Kidney (tissue), 14 donors: ENCODE data around the gene NRXN3. TPM values are rescaled to one million over a fixed set of nuclear protein-coding genes. Genes with fewer than 3 reads are reported as not detected.

Experiments used
- DNase-seq, 5 donors: peaks; one replicate each; pipeline ENCODE4 v3.0.0-alpha.2; 2013 to 2020
- FAIRE-seq: peaks from 2 replicates; lab custom pipeline; 2012; peaks lifted over from hg19 to GRCh38; lab: Jason Lieb, UNC
- H3K27ac ChIP-seq, 2 donors: one replicate each; pipeline ENCODE4 v1.7.0; 2013; ENCODE audit warnings: low read depth in 2 of 2, low read length in 2 of 2, inconsistent platforms in 1 of 2
- H3K27me3 ChIP-seq: one replicate; pipeline ENCODE4 v1.7.1; 2013; ENCODE audit warnings: low read length, inconsistent platforms; ENCODE audit not compliant: control insufficient read depth, insufficient read depth
- H3K36me3 ChIP-seq, 3 donors: one replicate each; pipeline versions ENCODE4 v1.7.0 to v1.7.1; 2013; ENCODE audit warnings: low read length in 3 of 3, control low read depth in 1 of 3, inconsistent platforms in 1 of 3; ENCODE audit not compliant: insufficient read depth in 3 of 3, control insufficient read depth in 2 of 3
- H3K4me1 ChIP-seq, 3 donors: one replicate each; pipeline versions ENCODE4 v1.7.0 to v1.7.1; 2013; ENCODE audit warnings: low read length in 3 of 3, inconsistent platforms in 1 of 3, low read depth in 1 of 3; ENCODE audit not compliant: control insufficient read depth in 2 of 3, insufficient read depth in 2 of 3
- H3K4me3 ChIP-seq, 3 donors: one replicate each; pipeline versions ENCODE4 v1.7.0 to v1.8.1; 2013; ENCODE audit warnings: low read length in 3 of 3, control low read depth in 1 of 3, inconsistent platforms in 1 of 3
- H3K9ac ChIP-seq, 3 donors: one replicate each; pipeline versions ENCODE4 v1.7.0 to v1.7.1; 2013; ENCODE audit warnings: low read length in 3 of 3, control low read depth in 1 of 3, inconsistent platforms in 1 of 3
- H3K9me3 ChIP-seq, 3 donors: one replicate each; pipeline versions ENCODE4 v1.7.0 to v1.7.1; 2013; ENCODE audit warnings: low read length in 3 of 3, control low read depth in 1 of 3, inconsistent platforms in 1 of 3; ENCODE audit not compliant: control insufficient read depth in 2 of 3, insufficient read depth in 1 of 3
- CTCF ChIP-seq: IDR thresholded peaks from 3 replicates; pipeline ENCODE4 v1.5.1; 2012; ENCODE audit warnings: mild to moderate bottlenecking, moderate library complexity, borderline replicate concordance; ENCODE audit not compliant: insufficient read depth; ENCODE audit errors: extremely low read depth
- intact Hi-C: fragments of 100-400 bp; cut with DNase I; formaldehyde crosslinking; loops from one replicate; pipeline ENCODE4 v1.11.1; 2022
- polyA plus RNA-seq: library from polyadenylated mRNA; stranded (reverse); fragments of 350-450 nt; fragmentation: Illumina TruSeq; extraction: RNeasy Lipid Tissue Mini Kit (QIAGEN cat#74804); gene quantifications from one replicate; pipeline ENCODE4 v1.2.3, GENCODE V29; 2014; ENCODE audit warnings: low read depth, low replicate concordance; ENCODE audit not compliant: insufficient read depth
- total RNA-seq: library from RNA; stranded (reverse); fragmentation: NEBNext Ultra II Directional; extraction: Animal tissue kit (Norgen Biotek cat#: 25700); gene quantifications from one replicate; pipeline ENCODE4 v1.2.1, GENCODE V29; 2021
- donor health status: control.
- donor health status: control.
- donor health status: control.
- donor health status: control.
- donor health status: control.
- donor health status: DM: yes; HTN: yes; CAD: no.
- donor health status: Normal renal cell carcinoma (clear cell type).

Gene NRXN3
- total and polyA plus RNA-seq, 2 donors from 2014 or later = 1.5 to 2.4 TPM

DNA sequence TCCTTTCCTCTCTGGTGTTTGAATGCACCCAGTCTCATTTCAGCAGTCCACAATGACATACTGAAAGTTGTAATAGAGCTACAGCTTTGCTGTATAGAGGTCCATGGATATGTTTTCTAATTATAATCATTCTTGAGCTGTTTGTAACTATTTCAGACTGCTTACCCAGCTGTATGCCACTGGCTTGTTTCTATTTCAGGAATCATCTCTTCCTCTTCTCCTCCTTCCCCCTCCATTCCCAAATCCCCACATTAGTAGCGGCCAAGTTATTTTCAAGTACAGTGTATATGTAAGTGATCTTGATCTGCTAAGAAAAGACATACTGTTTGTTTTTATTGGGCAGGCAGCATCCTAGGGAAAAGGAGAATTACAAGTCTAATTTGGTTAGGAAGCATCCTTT is 1266.2 kb downstream of the NRXN3 start:
- Histone ChIP-seq H3K4me3 (no peak overlapping the region), H3K4me1 (no peaks in the 10 kb centered on the region), H3K36me3 (no peaks in the 10 kb centered on the region), H3K27ac (no peak overlapping the region), H3K9ac (no peak overlapping the region), H3K9me3 (no peaks in the 10 kb centered on the region), H3K27me3 (no peaks in the 10 kb centered on the region)
- TF ChIP-seq CTCF = no peak
- intact Hi-C loops = no loop called here
- FAIRE-seq (no peak), DNase-seq (no peak)

DNA sequence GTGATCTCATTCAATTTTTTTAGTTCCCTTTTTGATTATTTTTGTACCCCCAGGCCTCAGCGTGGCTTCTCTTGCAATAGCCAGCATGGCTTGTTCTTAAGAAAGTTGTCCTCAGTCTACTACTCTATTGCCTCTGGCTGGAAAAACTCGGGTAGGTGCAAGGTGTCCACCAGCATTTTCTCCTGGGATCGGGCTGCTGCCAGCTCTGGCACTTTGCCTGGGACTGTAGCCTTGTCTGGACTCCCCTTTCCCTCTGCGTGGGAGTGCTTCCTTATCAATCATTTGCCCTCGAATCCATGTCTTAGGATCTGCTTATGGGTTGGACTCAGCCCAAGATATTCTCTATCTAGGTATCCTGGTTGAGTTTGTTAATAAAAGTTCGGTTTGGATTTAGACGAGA is 1267.8 kb downstream of the NRXN3 start:
- FAIRE-seq (no peak), DNase-seq (no peak)
- Histone ChIP-seq H3K4me3 (no peak overlapping the region), H3K9ac (no peak overlapping the region), H3K4me1 (no peaks in the 10 kb centered on the region), H3K27me3 (no peaks in the 10 kb centered on the region), H3K27ac (no peak overlapping the region), H3K9me3 (no peaks in the 10 kb centered on the region), H3K36me3 (no peaks in the 10 kb centered on the region)
- intact Hi-C loops = no loop called here
- no peak for TF ChIP-seq CTCF

DNA sequence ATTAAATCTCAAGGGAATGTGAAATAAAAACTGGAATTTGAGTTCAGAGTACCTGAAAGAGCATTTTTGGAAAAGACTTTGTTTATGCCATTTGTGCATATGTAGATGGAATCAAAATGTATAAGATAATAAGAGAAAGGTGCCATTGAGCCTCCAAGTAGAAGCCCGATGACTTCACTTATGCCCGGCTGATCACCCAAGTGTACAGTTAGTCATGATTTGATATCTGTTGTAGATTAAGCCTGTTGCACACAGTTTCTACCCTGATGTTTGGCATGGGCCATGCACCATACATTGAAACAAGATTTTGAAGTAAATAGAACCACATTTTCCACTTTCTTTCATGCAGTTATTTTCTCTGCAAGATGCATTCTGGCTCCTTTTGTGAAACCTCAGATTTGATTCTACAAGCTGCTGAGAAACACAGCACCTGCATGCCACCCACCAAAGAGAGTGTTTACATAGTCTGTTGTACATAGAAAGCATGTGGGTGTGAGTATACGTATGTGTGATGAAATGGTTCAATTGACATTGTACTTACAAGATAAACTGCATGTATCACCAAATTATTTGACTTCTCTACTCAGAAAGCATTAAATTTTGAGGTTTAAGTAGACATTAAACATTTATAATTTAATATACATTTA is 1268.6 kb downstream of the NRXN3 start:
- no peak for FAIRE-seq
- DNase-seq = no peak
- H3K4me1 ChIP-seq = no peaks in the 10 kb centered on the region
- H3K4me3 ChIP-seq = no peak overlapping the region
- H3K9me3 ChIP-seq = no peaks in the 10 kb centered on the region
- H3K9ac ChIP-seq = no peak overlapping the region
- H3K27ac ChIP-seq = no peak overlapping the region
- no peak for TF ChIP-seq CTCF
- no peaks in the 10 kb centered on the region for H3K36me3 ChIP-seq
- H3K27me3 ChIP-seq = no peaks in the 10 kb centered on the region
- intact Hi-C loops = no loop called here

DNA sequence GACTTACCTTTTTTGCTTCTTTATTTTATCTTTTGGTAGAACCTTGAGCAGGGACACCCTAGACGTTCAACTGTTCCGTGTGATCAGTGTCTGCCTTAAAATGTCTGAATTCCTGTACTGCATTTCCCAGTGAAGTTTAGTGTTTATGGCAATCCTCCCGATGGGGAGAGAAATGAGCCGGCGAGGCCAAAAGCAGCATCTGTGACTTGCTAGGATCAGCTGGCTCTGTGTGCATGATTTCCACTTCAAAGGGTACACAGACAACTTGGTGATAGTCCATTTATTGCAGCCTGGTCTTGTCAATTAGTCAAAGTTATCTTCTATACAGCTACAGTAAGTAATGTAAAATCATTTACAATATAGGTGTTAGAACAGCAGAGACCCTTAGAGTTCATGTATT is 1272.6 kb downstream of the NRXN3 start:
- intact Hi-C loops = no loop called here
- H3K36me3 ChIP-seq = no peaks in the 10 kb centered on the region
- no peak overlapping the region for H3K27ac ChIP-seq
- no peaks in the 10 kb centered on the region for H3K27me3 ChIP-seq
- no peaks in the 10 kb centered on the region for H3K4me1 ChIP-seq
- FAIRE-seq = no peak
- H3K9ac ChIP-seq = no peak overlapping the region
- DNase-seq = peak in 1 of 5 donors; percentile 36
- H3K4me3 ChIP-seq = no peak overlapping the region
- no peak for TF ChIP-seq CTCF
- no peaks in the 10 kb centered on the region for H3K9me3 ChIP-seq
